Measurements from ENCODE around the gene TNS3. TPM values are rescaled to one million over a fixed set of nuclear protein-coding genes. Genes with fewer than 3 reads are reported as not detected.

Gene TNS3
- total and polyA plus RNA-seq, 2 of the 13 experiments (the other 11 are each of a cell fraction or from before 2014, with no cell fraction given), result 52.9 to 55.7 TPM

DNA sequence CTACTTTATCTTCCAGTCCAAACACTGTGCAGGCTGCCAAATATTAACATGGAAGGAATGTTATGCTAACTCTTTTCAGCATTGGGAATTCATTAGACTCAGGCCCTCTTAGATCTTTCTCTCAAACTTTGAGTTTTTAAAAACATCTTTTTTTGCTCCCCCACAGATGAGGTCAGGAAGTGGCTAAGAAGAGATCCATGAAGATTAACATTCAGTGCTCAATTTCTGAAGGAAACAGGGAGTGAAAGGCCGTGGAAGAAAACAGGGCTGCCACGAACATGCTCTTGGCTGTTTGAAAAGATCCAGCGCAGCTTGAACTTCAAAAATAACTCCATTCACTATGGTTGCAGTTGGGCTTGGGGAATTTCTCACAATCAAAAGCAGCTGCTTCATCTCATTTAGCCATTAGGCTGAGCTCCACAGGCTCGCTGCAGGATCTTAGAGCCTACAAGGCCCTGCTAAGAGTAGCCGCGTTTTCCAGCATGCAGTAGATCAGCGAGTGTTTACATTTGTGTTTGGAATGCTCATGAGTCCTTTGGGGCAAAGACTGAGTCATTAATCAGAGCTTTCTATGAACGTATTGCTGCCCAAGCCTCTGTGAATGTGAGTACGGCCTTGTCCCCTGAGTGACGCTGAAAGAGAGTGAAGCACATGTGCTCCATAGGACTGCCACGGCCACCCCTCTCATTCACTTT is 41.2 kb upstream of the TNS3 start (continued):
- TF ChIP-seq, protein P1, sequence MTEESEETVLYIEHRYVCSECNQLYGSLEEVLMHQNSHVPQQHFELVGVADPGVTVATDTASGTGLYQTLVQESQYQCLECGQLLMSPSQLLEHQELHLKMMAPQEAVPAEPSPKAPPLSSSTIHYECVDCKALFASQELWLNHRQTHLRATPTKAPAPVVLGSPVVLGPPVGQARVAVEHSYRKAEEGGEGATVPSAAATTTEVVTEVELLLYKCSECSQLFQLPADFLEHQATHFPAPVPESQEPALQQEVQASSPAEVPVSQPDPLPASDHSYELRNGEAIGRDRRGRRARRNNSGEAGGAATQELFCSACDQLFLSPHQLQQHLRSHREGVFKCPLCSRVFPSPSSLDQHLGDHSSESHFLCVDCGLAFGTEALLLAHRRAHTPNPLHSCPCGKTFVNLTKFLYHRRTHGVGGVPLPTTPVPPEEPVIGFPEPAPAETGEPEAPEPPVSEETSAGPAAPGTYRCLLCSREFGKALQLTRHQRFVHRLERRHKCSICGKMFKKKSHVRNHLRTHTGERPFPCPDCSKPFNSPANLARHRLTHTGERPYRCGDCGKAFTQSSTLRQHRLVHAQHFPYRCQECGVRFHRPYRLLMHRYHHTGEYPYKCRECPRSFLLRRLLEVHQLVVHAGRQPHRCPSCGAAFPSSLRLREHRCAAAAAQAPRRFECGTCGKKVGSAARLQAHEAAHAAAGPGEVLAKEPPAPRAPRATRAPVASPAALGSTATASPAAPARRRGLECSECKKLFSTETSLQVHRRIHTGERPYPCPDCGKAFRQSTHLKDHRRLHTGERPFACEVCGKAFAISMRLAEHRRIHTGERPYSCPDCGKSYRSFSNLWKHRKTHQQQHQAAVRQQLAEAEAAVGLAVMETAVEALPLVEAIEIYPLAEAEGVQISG (CRISPR knock-in tag; IDR thresholded peaks at IDR 0.05), result peak; percentile 26; the same call in 1 of the 2 replicates
- TF ChIP-seq, protein P2, sequence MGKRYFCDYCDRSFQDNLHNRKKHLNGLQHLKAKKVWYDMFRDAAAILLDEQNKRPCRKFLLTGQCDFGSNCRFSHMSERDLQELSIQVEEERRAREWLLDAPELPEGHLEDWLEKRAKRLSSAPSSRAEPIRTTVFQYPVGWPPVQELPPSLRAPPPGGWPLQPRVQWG (CRISPR knock-in tag; IDR thresholded peaks at IDR 0.05; ENCODE audit: borderline replicate concordance, low read depth), result no peak
- TF ChIP-seq TBP (CRISPR knock-in tag; IDR thresholded peaks at IDR 0.05), result no peak
- TF ChIP-seq, protein P3, sequence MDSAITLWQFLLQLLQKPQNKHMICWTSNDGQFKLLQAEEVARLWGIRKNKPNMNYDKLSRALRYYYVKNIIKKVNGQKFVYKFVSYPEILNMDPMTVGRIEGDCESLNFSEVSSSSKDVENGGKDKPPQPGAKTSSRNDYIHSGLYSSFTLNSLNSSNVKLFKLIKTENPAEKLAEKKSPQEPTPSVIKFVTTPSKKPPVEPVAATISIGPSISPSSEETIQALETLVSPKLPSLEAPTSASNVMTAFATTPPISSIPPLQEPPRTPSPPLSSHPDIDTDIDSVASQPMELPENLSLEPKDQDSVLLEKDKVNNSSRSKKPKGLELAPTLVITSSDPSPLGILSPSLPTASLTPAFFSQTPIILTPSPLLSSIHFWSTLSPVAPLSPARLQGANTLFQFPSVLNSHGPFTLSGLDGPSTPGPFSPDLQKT (CRISPR knock-in tag; IDR thresholded peaks at IDR 0.05; ENCODE audit: borderline replicate concordance), result no peak
- TF ChIP-seq MAFK (conservative IDR thresholded peaks at IDR 0.05 in 1 of 2, IDR thresholded peaks at IDR 0.05 in 1 of 2; ENCODE audit: low read length in 2 of 2), result no peak
- TF ChIP-seq SP5 (CRISPR knock-in tag; IDR thresholded peaks at IDR 0.05; ENCODE audit: borderline replicate concordance, low read depth), result peak; percentile 39; the same call in 1 of the 2 replicates
- peak; percentile 59 for TF ChIP-seq POLR2G (IDR thresholded peaks at IDR 0.05; ENCODE audit: low read depth, low read length)
- no peak for TF ChIP-seq TAF15 (IDR thresholded peaks at IDR 0.05; ENCODE audit: low read depth, low read length, poor library complexity, severe bottlenecking)
- TF ChIP-seq ISX (CRISPR knock-in tag; conservative IDR thresholded peaks at IDR 0.05), result no peak
- TF ChIP-seq RXRA (CRISPR knock-in tag; IDR thresholded peaks at IDR 0.05), result peak; percentile 33; the same call in 1 of the 2 replicates
- no peak for TF ChIP-seq PHF20 (CRISPR knock-in tag; IDR thresholded peaks at IDR 0.05)
- TF ChIP-seq CREM (IDR thresholded peaks at IDR 0.05), result peak; percentile 33; the same call in 1 of the 2 replicates
- TF ChIP-seq CREM (CRISPR knock-in tag; IDR thresholded peaks at IDR 0.05), result no peak
- peak; percentile 88 for TF ChIP-seq ZNF331 (CRISPR knock-in tag; IDR thresholded peaks at IDR 0.05)
- TF ChIP-seq TP53 (CRISPR knock-in tag; conservative IDR thresholded peaks at IDR 0.05), result 0 out of 2 replicates have a peak, but pooled peaks have one; percentile 35
- TF ChIP-seq, protein P4, sequence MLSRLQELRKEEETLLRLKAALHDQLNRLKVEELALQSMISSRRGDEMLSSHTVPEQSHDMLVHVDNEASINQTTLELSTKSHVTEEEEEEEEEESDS (CRISPR knock-in tag; IDR thresholded peaks at IDR 0.05; ENCODE audit: borderline replicate concordance), result no peak
- TF ChIP-seq MBNL3 (CRISPR knock-in tag; conservative IDR thresholded peaks at IDR 0.05), result no peak
- TF ChIP-seq ZNF143 (CRISPR knock-in tag; IDR thresholded peaks at IDR 0.05), result 0 out of 2 replicates have a peak, but pooled peaks have one; percentile 24
- TF ChIP-seq ZFP36 (IDR thresholded peaks at IDR 0.05; ENCODE audit: borderline replicate concordance, low read depth, low read length, partially characterized antibody), result no peak
- TF ChIP-seq, protein P5, sequence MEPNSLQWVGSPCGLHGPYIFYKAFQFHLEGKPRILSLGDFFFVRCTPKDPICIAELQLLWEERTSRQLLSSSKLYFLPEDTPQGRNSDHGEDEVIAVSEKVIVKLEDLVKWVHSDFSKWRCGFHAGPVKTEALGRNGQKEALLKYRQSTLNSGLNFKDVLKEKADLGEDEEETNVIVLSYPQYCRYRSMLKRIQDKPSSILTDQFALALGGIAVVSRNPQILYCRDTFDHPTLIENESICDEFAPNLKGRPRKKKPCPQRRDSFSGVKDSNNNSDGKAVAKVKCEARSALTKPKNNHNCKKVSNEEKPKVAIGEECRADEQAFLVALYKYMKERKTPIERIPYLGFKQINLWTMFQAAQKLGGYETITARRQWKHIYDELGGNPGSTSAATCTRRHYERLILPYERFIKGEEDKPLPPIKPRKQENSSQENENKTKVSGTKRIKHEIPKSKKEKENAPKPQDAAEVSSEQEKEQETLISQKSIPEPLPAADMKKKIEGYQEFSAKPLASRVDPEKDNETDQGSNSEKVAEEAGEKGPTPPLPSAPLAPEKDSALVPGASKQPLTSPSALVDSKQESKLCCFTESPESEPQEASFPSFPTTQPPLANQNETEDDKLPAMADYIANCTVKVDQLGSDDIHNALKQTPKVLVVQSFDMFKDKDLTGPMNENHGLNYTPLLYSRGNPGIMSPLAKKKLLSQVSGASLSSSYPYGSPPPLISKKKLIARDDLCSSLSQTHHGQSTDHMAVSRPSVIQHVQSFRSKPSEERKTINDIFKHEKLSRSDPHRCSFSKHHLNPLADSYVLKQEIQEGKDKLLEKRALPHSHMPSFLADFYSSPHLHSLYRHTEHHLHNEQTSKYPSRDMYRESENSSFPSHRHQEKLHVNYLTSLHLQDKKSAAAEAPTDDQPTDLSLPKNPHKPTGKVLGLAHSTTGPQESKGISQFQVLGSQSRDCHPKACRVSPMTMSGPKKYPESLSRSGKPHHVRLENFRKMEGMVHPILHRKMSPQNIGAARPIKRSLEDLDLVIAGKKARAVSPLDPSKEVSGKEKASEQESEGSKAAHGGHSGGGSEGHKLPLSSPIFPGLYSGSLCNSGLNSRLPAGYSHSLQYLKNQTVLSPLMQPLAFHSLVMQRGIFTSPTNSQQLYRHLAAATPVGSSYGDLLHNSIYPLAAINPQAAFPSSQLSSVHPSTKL (CRISPR knock-in tag; IDR thresholded peaks at IDR 0.05), result peak; percentile 89

Data from HepG2 (cell line).